Measurements from ENCODE around the gene MCRIP2.

Gene MCRIP2

DNA sequence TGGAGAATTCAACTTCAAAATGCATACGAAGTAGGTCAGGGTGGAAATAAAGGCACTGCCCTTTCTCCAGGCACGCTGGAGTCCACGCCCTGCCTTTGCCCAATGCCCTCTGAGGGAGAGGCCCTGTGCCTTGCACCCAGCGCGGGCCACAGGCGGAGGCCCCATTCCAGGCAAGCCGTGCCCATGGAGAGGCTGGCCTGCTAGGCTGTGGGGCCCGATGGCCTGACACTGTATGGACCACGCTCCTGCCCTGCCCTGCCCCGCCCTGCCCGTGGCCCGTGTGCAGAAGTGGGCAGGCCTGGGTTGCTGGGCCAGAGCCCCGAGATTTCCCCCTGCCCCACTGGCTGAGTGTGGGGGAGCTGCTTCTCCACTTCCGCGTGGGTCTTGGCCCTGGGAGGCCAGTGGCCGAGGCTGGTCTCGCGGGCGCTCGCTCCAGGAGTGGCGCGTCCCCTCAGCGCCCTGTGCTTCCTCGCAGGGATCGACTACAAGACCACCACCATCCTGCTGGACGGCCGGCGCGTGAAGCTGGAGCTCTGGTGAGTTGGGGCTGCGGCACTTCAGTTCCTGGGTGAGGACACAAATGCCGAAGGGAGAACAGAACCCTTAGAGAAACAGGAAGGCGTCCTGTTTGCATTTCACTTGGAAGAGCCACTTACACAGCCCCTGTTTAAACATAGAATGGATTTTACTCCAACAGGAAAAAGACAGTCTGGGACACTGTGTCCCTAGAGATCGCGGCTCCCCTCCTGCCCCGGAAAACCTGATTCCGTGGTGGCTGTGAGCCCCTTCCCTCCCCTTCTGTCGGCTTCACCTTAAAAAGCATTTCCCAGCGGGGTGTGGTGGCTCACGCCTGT, 24.7 kb upstream of the MCRIP2 start:
- in situ Hi-C loops (cut with HindIII; ENCODE audit: low sequenced_read_pairs) = no loop called here

DNA sequence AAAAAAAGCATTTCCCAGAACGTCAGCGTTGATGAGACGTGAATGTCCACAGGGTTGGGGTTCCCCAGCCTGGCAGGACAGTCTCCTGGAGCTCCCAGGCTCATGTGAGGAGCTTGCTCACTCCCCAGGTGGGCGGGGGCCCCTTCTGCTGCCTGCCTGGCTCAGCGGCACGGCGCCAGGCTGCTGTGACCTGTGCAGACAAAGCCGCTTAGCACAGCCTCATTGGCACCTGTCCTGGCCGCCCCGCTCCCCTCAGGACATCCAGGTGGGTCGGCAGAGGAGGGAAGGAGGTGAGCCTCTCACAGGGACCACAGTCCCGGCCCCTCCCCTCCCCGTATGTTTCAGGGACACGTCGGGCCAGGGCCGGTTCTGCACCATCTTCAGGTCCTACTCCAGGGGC, 23.8 kb upstream of the MCRIP2 start:
- in situ Hi-C loops (cut with HindIII; ENCODE audit: low sequenced_read_pairs) = no loop called here

DNA sequence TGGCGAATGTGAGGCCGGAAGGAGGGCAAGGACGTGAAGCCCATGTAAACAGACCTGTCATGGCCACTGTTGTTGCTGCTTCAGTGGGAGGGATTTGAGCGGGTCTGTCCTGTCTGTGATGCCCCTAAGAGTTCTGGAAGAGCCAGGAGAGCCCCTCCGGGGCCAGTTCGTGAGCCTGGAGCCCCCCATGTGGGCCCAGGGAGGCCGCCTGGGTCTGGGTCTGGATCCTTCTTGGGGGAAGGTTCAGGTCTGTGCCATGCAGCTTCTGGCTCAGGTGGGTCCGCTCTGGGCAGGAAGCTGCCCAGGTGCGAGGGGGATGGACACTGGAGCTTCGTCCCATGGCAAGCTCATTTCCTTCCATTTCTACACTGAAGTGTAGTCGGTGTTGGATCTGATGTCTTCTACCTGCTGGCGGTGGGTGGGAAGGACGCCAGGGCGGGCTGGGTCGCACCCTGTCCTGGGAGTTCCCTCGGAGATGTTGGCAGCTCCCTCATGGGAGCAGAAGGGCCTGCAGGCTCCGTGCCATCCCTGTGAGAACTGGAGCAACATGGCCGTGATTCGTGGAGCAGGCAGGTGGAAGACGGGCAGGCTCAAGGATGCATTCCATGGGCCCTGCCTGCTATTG, 22.0 kb upstream of the MCRIP2 start:
- in situ Hi-C loops (cut with HindIII; ENCODE audit: low sequenced_read_pairs) = no loop called here

DNA sequence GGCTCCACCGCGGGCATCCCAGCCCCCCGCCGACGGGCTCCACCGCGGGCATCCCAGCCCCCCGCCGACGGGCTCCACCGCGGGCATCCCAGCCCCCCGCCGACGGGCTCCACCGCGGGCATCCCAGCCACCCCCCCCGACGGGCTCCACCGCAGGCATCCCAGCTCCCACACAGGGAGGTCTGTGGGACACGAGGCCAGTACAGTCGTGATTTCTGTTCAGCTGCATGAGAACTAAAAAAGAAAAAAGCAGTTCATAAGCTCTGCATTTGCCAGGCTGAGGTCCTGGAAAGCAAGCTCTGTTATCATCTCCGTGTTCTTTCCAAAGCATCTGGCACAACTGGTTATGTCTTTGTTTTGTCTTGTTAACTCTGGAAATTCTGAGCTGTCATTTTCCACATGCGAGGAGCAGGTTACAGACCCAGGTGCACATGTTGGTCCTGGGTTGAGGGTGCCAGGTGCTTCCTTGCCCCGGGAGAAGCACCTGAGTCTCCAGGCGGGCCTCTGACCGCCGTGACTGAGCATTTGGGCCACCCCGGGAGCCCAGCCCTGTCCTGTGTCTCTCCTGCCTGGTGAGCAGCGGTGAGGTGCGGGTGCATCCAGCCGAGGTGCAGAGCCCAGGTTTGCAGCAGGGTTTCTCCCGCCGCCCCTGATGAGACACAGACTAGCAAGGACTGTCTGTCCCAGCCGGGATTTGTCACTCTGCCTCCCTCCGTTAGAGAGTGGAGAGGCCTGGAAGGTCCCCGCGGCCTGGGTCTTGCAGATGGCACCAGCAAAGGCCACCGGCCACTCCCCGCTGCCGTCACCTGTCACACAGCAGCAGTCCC, 20.7 kb upstream of the MCRIP2 start:
- in situ Hi-C loops (cut with HindIII; ENCODE audit: low sequenced_read_pairs) = no loop called here

DNA sequence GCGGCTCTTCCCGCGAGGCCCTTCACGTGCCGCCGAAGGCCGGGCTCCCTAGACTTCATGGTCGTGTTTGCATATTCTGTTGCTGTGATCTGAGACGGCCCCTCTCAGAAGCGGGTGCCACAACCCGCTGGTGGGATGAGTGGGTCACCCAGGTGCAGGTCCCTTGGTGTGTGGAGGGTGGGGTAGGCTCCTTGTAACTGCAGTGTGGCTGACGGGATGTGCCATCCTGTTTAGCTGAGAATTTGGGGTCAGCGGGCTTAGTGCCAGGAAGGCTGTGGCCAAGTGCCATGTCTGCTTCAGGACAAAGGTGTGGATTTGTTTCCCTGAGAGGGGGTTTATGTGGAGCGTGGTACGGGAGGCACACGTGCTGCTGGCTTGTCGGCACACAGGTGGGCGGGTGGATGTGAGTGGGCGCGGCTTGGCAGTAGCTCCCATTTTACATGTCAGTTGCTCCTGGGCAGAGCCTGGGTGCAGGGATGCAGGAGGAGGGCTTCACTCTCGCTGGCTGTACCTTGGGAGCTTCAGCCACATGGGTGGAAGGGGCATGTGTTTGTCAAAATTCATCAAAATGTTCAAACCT, 20.0 kb upstream of the MCRIP2 start:
- in situ Hi-C loops (cut with HindIII; ENCODE audit: low sequenced_read_pairs) = no loop called here

DNA sequence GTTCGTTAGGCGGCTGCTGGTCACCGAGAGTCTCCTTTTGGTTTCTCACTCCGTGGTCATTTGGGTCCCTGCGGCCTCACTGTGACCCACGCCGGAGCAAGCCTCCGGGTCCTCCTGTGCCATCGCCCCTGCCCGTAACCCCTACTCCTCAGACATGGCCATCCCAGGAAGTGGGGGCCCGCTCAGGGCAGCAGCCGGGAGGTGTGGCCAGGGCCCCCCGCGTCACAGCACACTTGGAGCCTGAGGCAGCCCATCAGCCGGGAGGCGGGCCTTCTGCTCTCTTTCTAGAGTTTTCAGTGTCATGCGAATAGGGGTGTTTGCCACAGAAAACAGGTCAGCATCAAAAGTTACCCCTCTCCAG, 18.7 kb upstream of the MCRIP2 start:
- in situ Hi-C loops (cut with HindIII; ENCODE audit: low sequenced_read_pairs) = no loop called here

DNA sequence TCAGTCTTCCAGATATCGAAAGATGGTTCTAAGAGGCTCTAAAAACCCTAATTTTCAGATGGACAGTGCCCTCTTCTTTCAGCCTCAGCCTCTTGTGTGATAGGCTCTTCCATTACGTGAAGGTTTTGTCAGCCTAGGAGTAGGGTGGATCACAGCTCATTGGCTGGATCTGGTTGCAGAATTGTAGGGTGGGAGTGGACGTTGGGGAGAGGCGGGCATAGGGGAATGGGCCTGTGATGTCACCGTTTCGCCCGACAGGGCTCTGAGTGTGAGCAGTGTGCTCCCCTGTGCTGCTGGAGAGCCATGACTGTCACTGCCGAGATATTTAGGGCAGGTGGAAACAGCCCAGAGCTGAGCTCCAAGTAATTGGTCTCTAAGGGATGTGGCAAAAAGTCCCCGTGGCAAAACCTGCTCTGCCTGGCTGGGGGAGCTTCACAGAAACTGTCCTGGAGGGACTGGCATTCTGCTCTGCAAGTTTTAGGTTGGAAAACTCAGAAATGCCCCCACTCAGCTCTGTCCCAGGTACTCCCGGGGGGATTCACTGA, 17.0 kb upstream of the MCRIP2 start:
- in situ Hi-C loops (cut with HindIII; ENCODE audit: low sequenced_read_pairs) = no loop called here

DNA sequence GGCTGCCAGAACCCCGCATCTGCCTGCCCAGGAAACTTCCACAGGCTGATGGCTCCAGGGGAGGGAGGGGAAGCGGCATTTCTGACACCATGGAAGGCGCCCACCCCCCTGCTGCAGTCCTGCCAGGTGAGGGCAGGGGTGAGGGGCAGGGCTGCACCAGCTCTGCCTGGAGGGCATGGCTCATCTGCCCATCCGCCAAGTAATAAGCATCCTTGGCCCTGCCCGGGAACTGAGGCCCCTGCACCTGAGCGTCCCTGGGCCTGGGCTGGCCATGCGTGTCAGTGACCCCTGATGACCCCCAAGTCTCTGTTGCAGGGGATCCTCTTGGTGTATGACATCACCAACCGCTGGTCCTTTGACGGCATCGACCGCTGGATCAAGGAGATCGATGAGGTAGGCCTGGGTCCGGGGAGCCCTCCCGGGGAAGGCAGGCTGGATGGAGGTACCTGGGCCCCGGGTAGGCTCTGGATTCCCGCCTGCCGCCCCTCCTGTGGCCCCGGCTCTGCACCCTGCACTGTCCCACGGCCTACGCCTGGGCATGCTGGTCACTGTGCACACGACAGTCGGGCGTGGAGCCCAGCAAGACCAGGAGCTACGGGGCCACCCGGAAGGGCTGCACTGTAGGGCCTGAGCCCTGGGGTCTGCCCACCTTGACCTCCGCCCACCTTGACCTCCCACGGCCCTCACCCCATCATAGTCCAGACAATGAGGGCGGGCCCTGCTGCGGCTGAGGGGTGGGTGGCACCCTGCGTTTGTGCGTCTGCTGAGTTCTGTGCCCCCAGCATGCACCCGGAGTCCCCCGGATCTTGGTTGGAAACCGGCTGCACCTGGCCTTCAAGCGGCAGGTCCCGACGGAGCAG, 16.3 kb upstream of the MCRIP2 start:
- in situ Hi-C loops (cut with HindIII; ENCODE audit: low sequenced_read_pairs) = no loop called here

DNA sequence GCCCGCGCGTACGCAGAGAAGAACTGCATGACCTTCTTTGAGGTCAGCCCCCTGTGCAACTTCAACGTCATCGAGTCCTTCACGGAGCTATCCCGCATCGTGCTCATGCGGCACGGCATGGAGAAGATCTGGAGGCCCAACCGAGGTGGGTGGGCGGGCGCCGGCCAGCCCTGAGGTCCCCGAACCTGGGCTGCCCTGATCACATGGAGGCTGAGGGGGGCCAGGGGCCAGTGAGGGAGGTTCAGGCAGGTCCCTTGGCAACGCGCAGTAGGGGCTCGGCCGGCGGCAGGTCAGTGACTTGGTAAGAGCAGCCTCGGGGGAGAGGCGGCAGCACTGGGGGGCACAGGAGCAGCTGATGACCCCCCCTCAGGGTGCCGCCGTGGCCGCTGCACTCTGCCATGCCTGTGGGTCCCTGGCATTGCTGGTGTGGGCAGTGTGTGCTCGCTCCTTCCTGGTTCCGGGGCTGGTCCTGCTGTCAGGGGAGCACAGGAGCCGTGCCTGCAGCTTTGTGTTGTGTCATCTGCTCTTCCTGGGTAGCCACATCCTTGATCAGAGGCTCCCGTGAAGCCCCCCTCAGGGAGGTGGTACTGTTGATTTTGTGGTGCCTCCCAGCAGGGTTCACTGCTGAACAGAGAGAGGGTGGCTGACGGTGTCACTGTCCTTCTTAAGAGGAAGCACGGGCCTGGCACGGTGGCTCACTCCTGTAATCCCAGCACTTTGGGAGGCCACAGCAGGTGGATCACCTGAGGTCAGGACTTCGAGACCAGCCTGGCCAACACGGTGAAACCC, 15.5 kb upstream of the MCRIP2 start:
- in situ Hi-C loops (cut with HindIII; ENCODE audit: low sequenced_read_pairs) = no loop called here

DNA sequence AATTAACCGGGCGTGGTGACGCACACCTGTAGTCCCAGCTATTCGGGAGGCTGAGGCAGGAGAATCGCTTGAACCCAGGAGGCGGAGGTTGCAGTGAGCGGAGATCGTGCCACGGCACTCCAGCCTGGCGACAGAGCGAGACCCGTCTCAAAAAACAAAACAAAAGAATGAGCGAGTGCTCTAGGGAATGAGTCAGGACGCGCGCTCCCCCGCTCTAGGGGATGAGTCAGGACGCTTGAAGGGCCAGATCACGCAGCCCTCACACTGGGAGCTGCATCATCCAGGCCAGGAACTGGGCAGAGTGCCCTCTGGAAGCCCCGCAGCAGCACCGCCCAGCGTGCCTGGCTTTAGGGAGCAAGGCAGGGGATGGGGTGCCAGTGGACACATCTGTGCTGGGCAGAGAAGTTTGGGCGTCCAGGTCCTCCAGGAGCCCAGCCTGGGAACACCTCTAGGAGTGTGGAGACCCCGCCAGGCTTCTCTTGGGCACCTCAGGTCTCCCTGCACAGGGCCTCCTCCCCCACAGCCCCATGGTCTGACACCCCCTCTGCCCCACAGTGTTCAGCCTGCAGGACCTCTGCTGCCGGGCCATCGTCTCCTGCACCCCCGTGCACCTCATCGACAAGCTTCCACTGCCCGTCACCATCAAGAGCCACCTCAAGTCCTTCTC, 14.7 kb upstream of the MCRIP2 start:
- in situ Hi-C loops (cut with HindIII; ENCODE audit: low sequenced_read_pairs) = no loop called here

DNA sequence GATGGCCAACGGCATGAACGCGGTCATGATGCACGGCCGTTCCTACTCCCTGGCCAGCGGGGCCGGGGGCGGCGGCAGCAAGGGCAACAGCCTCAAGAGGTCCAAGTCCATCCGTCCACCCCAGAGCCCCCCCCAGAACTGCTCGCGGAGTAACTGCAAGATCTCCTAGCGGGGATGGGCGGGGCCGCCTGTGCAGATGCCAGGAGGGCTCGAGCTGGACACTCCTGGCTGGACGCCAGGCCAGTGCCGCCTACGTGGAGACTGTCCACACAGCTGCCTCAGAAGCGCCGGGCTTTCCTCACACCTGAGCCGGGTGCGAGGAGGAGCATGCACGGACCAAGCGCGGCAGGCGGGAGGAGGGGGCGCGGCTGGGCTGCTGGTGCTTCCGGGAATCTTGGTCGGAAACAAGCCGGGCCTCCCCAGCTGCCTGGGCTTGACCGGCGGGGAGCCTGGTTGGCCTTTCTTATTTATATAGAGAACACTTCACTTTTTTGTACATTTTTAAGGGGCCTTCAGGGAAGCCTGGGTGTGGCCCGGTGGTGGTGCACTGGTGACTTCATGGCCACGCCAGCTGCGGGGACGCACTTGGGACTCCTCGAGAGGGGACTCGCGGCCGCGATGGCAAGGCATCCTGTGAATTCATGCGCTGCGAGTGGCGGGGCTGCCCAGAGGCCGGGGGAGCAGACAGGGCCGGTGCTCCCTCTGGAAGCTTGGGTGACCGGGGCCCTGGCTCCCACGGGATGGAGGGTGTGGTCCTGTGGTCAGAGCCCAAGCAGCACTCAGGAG, 14.0 kb upstream of the MCRIP2 start:
- in situ Hi-C loops (cut with HindIII; ENCODE audit: low sequenced_read_pairs) = no loop called here

DNA sequence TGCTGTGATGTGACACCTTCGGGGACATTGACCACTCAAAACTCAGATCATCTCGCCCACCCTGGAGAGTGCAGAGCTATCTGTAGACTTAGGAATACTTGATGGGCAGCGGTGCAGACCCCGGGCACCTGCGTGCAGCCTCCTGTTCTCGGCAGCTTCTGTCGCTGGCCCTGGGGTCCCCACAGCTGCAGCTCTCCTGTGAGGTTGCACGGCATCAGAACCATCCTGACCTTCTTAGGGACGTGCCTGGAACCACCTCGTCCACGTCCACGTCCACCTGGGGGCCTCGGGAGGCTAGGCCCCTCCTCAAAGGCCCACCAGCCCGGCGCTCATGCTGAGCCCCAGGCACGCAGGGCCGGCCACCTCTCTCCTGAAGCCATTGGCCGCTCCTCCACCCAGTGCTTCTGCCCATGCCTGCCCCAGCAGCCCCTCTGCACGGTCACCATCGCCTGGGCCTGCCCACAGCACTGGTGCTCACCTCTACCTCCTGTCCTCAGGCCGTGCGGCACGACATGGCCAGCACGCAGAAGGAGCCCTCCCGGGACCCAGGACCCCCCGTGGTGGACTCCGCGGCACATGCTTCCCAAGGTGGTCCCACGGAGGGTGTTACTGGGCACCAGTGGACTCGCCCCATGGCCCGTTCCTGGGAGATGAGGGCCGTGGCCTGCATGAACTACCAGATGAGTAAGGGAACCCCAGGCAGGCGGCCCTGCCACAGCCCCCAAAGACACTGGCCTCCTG, 13.1 kb upstream of the MCRIP2 start:
- in situ Hi-C loops (cut with HindIII; ENCODE audit: low sequenced_read_pairs) = no loop called here

DNA sequence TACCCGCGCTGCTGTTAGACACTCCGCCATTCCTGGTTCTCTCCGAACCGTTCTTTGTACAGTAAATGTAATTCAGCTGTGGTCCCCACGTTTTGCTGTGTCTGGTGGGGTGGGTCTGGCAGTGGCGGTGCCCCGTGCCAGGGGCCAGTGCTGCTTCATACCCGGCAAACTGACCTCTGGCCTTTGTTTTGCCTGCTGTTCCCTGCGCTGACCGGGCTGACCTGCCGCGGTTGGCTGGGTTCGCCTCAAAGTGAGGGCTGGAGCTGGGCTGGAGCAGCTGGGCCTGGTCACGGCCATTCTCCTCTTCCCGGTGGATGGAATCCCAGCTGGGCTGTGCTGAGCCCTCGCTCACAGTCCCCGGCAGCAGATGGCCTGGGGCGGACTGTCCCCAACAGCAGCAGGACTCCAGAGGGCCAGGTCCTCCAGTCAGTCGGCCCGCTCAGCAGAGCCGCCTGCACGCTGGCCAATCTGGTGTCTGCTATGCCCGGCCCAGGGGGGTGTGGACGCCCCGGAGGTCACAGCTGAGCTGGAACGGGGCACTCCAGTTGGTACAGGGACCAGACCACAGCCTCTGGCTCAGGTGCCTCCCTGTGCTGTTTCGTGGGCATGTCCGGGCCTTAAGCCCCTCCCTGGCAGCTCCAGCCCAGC, 12.3 kb upstream of the MCRIP2 start:
- in situ Hi-C loops (cut with HindIII; ENCODE audit: low sequenced_read_pairs) = no loop called here

DNA sequence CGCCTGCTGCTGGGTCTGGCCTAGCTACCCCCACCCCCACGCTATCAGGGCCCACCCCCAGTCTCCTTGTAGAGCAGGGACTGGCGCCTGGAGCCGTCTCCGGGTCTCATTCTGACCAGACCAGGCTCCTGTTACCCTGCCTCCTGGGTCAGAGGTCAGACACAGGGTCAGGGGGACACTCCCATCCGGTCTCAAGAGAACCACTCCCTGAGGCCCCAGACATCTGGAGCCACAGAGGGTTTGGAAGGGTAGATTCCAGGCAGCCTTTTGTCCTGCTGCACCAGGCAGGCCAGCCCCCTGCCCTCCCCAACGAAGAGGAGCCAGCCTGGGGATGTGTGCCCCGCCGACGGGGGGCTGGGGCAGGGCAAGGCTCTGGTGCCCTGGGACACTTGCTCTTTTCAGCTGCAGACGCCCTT, 11.8 kb upstream of the MCRIP2 start:
- in situ Hi-C loops (cut with HindIII; ENCODE audit: low sequenced_read_pairs) = no loop called here

DNA sequence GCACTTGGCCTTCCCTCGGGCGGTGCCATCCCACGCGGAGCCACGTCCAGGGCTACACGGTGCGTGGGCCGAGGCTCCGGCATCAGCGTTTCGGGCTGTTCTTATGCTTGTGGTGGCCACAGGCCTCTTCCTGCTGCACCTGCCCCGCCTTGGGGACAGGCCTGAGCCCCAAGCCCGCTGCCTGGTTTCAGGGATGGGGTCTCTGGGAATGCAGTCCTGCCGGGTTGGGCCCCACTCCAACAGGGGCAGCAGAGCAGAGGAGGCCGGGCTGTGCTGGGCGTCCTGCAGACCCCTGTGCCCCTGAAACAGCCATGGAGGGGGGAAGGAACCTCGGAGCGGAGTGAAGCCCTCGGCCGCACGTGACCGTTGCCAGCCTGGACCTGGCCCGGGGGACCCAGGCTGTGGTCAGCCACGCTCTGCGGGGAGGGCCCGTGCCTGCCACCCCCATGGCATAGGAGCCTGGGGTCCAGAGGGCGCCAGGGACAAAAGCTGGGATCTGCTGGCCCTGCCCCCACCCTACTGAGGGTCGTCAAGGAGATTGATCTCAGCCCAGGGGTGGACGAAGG, 11.3 kb upstream of the MCRIP2 start:
- in situ Hi-C loops (cut with HindIII; ENCODE audit: low sequenced_read_pairs) = no loop called here

DNA sequence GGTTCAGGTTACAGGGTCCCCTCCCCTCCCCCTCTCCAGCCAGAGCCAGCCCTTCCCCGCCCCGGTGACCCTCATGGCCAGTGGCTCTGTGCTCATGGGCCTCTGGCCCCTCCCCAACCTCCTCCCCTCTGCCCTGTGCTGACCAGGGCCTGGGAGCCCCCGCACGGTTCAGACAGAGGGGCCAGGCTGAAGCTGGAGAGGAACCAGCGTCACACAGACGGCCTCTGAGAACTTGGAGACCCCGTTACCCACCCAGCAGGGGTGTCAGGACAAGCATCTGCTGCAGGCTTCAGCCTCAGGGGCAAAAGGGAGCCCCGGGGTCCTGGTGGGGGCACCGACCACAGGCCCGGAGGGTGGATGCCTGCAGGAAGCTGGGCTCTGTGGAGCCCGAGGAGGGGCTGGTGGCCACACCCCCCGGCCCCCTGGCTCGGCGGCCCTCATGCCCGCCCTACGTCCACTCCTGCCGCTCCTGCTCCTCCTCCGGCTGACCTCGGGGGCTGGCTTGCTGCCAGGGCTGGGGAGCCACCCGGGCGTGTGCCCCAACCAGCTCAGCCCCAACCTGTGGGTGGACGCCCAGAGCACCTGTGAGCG, 10.7 kb upstream of the MCRIP2 start, which contains the start of gene WFIKKN1:
Gene WFIKKN1 (plus strand): TSS at position 171 of the 591 bp plus-strand sequence. CDS start 269 bp downstream, at position 440.
- in situ Hi-C loops (cut with HindIII; ENCODE audit: low sequenced_read_pairs) = no loop called here

Measured in DLD1 (cell line).